BE2C (cell line): ENCODE data around the gene TNFRSF1A.

Experiments
- DNase-seq: peaks from one replicate; pipeline ENCODE4 v3.0.0-alpha.2; 2020
- H3K27me3 ChIP-seq: fragments of 250-450 bp; sonication (Bioruptor Pico); 2 replicates; pipeline ENCODE4 v1.5.1; 2020; ENCODE audit warnings: mild to moderate bottlenecking
- H3K36me3 ChIP-seq: fragments of 250-450 bp; sonication (Bioruptor Pico); 2 replicates; pipeline ENCODE4 v1.5.1; 2020; ENCODE audit warnings: mild to moderate bottlenecking
- H3K4me1 ChIP-seq: fragments of 250-450 bp; sonication (Bioruptor Pico); 2 replicates; pipeline ENCODE4 v1.5.1; 2020
- H3K4me3 ChIP-seq: 2 replicates; pipeline ENCODE4 v1.5.1; 2011; ENCODE audit warnings: low read depth, low read length
- H3K9me3 ChIP-seq: fragments of 250-450 bp; sonication (Bioruptor Pico); 2 replicates; pipeline ENCODE4 v1.5.1; 2020
- TF ChIP-seq, protein P1 (sequence below): IDR thresholded peaks from 2 replicates; pipeline ENCODE4 v1.5.1; 2012; ENCODE audit warnings: mild to moderate bottlenecking, low read depth, low read length

TNFRSF1A gene

DNA sequence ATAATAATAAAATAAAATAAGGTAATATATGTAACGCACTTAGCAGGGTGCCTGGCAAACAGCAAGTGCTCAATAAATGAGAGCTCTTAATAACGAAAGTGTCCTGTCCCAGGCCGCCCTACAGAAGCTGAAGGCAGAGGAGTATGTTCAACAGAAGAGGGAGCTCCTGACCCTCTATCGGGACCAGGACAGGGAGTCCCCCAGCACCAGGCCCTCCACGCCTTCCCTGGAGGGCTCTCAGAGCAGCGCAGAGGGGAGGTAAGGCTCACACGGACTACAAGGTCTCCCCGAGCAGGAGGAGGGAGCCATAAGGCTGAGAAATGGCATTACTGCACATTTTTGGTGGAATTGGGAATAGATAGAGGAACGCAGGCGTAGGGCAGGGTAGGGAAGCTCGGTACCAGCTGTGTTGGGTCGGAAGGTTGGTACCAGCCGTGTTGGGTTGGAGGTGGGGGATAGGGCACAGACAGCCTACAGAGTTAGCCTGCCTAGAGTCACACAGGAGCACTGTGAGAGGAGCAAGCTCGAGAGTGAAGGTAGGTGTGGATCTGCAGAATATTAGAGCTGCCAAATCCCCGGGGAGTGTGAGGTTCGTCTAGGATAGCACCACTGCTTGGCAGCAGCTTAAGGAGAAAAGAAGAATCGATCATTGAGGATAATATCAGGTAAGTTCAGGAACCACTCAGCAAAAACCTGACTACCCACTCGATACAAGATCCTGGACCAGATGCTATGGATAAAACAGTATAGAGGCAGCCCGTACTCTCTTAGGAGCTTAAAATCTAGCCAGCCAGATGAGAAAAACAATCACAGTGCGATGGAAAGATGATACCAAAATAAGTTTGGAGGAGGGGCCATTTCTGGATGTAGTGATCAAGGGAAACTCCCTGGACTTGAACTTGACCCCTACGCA is 15.3 kb downstream of the TNFRSF1A start:
- Histone ChIP-seq H3K36me3 (no peaks in the 10 kb centered on the region), H3K4me1 (peaks cover 12% of the 10 kb centered on the region), H3K9me3 (no peaks in the 10 kb centered on the region), H3K4me3 (no peak overlapping the region), H3K27me3 (no peaks in the 10 kb centered on the region)
- peak; percentile 84 for DNase-seq
- TF ChIP-seq, protein P1, sequence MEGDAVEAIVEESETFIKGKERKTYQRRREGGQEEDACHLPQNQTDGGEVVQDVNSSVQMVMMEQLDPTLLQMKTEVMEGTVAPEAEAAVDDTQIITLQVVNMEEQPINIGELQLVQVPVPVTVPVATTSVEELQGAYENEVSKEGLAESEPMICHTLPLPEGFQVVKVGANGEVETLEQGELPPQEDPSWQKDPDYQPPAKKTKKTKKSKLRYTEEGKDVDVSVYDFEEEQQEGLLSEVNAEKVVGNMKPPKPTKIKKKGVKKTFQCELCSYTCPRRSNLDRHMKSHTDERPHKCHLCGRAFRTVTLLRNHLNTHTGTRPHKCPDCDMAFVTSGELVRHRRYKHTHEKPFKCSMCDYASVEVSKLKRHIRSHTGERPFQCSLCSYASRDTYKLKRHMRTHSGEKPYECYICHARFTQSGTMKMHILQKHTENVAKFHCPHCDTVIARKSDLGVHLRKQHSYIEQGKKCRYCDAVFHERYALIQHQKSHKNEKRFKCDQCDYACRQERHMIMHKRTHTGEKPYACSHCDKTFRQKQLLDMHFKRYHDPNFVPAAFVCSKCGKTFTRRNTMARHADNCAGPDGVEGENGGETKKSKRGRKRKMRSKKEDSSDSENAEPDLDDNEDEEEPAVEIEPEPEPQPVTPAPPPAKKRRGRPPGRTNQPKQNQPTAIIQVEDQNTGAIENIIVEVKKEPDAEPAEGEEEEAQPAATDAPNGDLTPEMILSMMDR, result peak; percentile 67

DNA sequence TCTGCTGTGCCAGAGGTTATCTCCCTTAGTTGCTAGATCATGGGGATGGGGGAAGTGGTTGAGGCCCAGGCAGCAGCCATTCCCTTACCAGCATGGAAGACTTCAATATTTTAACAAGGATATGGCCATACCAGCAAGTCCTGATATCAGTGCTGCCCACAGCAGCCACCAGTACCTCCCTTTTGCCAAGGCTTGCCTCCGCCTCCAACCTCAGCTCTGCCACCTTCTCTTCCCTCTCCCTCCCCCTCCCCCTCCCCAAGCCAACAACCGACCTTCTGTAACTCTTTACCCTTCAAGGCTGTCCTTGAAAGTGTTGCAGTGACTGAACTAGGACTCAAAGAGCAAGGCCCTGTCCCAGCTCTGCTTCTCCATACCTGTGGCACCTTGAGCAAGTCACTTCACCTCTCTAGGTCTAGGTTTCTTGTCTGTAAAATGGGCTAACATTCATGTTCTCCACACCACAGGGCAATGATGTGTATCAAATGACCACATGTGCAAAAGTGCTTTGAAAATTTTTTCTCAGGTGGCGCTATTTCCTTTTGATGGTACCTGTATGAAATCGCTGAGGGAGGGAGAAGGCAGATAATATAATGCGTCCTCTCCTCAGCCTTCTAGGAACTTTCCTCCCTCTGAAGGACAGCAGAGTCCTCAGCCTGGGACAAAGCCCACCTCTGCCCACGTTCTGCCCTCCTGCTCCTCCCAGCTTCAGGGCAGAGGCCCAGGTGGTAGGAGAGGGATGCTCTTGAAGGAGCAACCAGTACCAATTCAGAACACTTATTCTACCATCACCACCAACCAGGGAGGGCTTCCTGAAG is 16.7 kb downstream of the TNFRSF1A start:
- TF ChIP-seq, protein P1, result no peak
- H3K4me3 ChIP-seq, result no peak overlapping the region
- peaks cover 12% of the 10 kb centered on the region for H3K4me1 ChIP-seq
- H3K36me3 ChIP-seq, result no peaks in the 10 kb centered on the region
- DNase-seq, result no peak
- no peaks in the 10 kb centered on the region for H3K27me3 ChIP-seq
- no peaks in the 10 kb centered on the region for H3K9me3 ChIP-seq

DNA sequence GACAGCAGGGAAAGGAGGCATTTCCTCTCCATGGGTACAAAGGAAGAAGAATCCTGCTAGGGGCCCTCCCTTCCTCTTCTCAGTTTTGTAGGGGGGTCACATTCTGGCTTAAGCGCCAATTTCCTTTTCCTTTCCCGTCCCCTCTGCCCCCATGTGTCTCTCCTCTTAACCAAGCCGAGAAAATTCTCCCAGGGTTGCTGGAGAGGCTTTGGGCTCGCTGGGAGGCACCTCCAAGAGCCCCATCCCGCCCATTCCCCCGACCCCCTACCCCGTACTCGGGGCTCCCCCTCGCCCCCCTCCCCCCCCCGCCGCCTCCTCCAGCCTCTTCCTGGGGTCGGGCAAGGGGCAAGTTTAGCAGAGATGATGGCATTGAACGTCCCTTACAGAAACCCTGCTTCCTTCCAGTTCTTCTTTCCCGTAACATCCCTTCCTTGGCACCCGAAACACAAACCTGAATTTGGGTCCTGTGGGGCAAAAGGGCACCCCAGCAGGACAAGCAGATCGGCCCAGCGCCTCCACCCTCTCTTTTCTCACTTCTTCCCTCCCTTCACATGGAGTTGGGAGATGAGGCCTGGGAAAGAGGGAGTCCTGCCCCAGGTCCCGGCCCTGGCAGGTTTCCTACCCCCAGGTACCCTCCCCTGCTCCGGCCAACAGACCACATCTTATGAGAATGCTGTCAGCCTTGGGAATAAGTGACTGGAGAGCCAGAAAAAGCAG is 17.7 kb downstream of the TNFRSF1A start:
- H3K36me3 ChIP-seq, result no peaks in the 10 kb centered on the region
- peaks cover 12% of the 10 kb centered on the region for H3K4me1 ChIP-seq
- H3K27me3 ChIP-seq, result no peaks in the 10 kb centered on the region
- TF ChIP-seq, protein P1, result no peak
- no peaks in the 10 kb centered on the region for H3K9me3 ChIP-seq
- H3K4me3 ChIP-seq, result no peak overlapping the region
- DNase-seq, result no peak

DNA sequence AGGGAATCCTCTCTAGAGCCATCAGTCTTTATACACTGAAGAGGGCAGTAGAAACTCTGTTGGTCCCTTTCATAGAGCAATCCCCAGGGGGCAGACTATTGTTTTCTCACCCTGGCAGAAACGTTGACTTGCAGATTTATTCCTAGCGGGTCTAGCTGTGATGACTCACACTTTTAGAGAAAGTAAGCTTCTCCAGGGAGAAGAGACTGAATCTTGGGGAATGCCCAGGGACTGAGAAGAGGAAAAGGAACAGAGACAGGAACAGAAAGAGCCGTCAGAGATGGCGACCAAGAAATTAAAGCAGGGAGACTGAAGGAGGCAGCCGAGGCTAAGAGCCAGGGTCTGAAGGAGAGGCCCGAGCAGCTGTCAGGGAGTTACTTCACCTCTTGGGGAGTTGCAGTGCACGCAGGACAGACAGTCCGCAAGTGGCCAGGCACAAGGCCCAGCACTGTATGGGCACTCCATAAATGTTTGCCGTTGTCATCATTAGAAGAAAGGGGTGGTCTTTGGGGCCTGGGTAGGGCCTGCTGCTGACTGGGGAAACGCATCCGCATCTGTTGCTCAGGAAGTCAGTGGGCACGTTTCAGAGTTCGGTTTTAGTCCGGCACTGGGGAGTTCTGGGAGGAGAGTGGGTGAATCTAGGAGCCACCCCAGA is 18.4 kb downstream of the TNFRSF1A start:
- TF ChIP-seq, protein P1, result peak; percentile 66
- no peaks in the 10 kb centered on the region for H3K36me3 ChIP-seq
- H3K9me3 ChIP-seq, result no peaks in the 10 kb centered on the region
- peaks cover 12% of the 10 kb centered on the region for H3K4me1 ChIP-seq
- peak; percentile 62 for DNase-seq
- no peaks in the 10 kb centered on the region for H3K27me3 ChIP-seq
- H3K4me3 ChIP-seq, result no peak overlapping the region

DNA sequence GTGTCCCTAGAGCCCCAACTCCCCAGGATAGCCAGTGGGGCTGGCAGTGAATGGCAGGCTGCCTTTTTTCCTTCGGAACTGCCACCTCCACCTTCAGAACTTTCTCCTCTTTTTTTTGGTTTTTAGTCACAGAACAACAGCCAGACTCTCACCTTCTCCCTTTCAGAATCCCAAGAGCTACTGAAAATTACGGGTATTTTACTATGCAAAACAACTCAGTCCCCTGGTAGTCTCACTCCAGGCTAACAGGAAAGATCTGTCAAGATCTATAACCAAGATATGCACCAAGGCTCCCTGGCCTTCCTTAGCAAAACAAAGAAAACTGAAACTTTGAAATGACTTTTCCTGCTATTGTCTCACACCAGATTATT is 18.9 kb downstream of the TNFRSF1A start:
- DNase-seq, result no peak
- Histone ChIP-seq H3K27me3 (no peaks in the 10 kb centered on the region), H3K9me3 (no peaks in the 10 kb centered on the region), H3K4me1 (peaks cover 12% of the 10 kb centered on the region), H3K4me3 (no peak overlapping the region), H3K36me3 (no peaks in the 10 kb centered on the region)
- TF ChIP-seq, protein P1, result no peak
